GM10266 (cell line): ENCODE results near the gene TUBB4A.

Source experiments
- DNase-seq: peaks from one replicate; pipeline ENCODE4 v3.0.0; 2012; ENCODE audit errors: extremely low spot score
- CTCF ChIP-seq: IDR thresholded peaks from 2 replicates; pipeline ENCODE4 v1.5.1; 2012; ENCODE audit warnings: mild to moderate bottlenecking, low read depth; ENCODE audit not compliant: control insufficient read depth, insufficient read depth; ENCODE audit errors: missing control alignments

Gene TUBB4A

DNA sequence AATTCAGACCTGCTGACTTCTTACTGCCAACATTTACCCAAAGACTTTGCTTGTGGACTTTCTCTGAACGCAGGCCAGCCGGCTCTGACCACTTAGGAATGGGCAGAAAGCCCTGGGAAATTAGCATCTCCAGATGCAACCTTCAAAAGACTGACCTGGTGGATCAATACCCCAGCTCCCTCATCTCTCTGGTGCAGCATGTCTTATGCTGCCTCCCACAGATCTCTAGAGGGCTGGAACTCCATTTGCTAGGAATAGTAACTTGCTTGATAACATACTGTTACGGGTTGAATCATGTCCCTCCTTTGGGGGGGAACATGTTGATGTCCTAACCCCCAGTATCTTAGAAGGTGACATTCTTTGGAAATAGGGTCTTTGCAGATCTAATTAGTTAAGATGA lies 55.7 kb downstream of the TUBB4A start:
- no peak for DNase-seq
- no peak for TF ChIP-seq CTCF
